Type B pancreatic cell (in vitro differentiated cells): ENCODE data around the gene TMEM134. TPM values are rescaled to one million over a fixed set of nuclear protein-coding genes. Genes with fewer than 3 reads are reported as not detected.
A peak's percentile ranks its signal among the peaks of the same experiment; 100 is the strongest.

Experiments used
- DNase-seq: peaks from one replicate; pipeline ENCODE4 v3.0.0; 2021; ENCODE audit warnings: mixed read lengths; ENCODE audit not compliant: unreplicated experiment; ENCODE audit errors: extremely low spot score
- H3K27ac Mint-ChIP-seq: 2 replicates; pipeline ENCODE4 v1.8.0; 2021; ENCODE audit warnings: mild to moderate bottlenecking, mixed read lengths
- H3K27me3 Mint-ChIP-seq: 2 replicates; pipeline ENCODE4 v1.8.0; 2021; ENCODE audit warnings: mixed read lengths
- H3K36me3 Mint-ChIP-seq: 2 replicates; pipeline ENCODE4 v1.8.0; 2021; ENCODE audit warnings: mixed read lengths
- H3K4me1 Mint-ChIP-seq: one replicate; pipeline ENCODE4 v1.8.0; 2021; ENCODE audit warnings: mixed read lengths; ENCODE audit not compliant: unreplicated experiment
- H3K4me3 Mint-ChIP-seq: 2 replicates; pipeline ENCODE4 v1.8.0; 2021; ENCODE audit warnings: mild to moderate bottlenecking, mixed read lengths
- H3K9me3 Mint-ChIP-seq: 2 replicates; pipeline ENCODE4 v1.8.0; 2021; ENCODE audit warnings: mixed read lengths
- total RNA-seq: library from RNA; stranded (reverse); gene quantifications from 2 replicates; pipeline ENCODE4 v1.2.1, GENCODE V29; 2021; ENCODE audit warnings: low replicate concordance
- TF ChIP-seq, protein P1 (sequence below): fragments of 200-600 bp; sonication (generic); conservative IDR thresholded peaks from 2 replicates; pipeline ENCODE4 v1.5.0; 2021; ENCODE audit warnings: antibody characterized with exemption, mild to moderate bottlenecking

The TMEM134 gene
- total RNA-seq, 1 donor from 2014 or later: 46.6 TPM

DNA sequence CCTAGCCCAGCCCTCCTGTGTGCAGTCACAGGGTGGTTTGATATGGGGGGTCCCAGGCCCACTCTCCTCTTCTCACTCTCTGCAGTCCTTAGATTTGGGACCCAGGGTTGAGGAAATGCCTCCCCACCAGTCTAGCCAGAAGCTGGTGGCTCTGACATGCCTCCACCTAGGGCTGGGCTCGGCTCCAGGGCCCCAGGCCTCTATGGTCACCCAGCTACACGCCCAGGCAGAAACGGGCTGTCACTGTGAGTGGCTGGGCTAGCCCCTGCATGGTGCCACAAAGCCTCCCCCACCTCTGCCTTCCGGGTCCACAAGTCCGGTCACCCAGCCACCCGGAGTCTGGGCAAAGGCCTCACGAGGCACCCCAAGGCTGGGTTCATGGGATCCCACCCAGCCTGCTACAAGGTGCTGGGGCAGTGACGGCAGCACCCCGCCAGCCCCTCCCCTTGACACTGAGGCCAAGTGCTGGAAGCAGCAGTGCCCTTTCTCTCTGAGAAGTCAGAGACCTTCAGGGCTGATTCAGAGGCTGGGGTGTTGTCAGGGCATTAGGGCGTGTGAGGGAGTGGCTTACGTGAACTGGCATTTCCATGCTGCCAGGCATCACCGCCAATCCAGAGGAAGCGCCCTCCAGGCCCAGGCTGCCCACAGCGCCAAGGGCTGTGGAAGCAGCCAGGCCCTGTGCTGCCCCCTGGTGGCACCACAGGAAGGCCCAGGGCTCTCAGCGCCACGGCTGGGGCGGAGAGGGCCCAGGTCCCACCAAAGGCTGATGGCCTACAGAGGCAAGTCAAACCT is 36.8 kb upstream of the TMEM134 start:
- Mint-ChIP-seq H3K36me3 (peaks cover 3% of the 10 kb centered on the region), H3K9me3 (no peaks in the 10 kb centered on the region), H3K27ac (peak overlapping the region; percentile 98), H3K27me3 (peaks cover 14% of the 10 kb centered on the region), H3K4me1 (peaks cover 28% of the 10 kb centered on the region), H3K4me3 (peak overlapping the region; percentile 93)
- DNase-seq: peak; percentile 88
- TF ChIP-seq, protein P1, sequence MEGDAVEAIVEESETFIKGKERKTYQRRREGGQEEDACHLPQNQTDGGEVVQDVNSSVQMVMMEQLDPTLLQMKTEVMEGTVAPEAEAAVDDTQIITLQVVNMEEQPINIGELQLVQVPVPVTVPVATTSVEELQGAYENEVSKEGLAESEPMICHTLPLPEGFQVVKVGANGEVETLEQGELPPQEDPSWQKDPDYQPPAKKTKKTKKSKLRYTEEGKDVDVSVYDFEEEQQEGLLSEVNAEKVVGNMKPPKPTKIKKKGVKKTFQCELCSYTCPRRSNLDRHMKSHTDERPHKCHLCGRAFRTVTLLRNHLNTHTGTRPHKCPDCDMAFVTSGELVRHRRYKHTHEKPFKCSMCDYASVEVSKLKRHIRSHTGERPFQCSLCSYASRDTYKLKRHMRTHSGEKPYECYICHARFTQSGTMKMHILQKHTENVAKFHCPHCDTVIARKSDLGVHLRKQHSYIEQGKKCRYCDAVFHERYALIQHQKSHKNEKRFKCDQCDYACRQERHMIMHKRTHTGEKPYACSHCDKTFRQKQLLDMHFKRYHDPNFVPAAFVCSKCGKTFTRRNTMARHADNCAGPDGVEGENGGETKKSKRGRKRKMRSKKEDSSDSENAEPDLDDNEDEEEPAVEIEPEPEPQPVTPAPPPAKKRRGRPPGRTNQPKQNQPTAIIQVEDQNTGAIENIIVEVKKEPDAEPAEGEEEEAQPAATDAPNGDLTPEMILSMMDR: peak; percentile 97

DNA sequence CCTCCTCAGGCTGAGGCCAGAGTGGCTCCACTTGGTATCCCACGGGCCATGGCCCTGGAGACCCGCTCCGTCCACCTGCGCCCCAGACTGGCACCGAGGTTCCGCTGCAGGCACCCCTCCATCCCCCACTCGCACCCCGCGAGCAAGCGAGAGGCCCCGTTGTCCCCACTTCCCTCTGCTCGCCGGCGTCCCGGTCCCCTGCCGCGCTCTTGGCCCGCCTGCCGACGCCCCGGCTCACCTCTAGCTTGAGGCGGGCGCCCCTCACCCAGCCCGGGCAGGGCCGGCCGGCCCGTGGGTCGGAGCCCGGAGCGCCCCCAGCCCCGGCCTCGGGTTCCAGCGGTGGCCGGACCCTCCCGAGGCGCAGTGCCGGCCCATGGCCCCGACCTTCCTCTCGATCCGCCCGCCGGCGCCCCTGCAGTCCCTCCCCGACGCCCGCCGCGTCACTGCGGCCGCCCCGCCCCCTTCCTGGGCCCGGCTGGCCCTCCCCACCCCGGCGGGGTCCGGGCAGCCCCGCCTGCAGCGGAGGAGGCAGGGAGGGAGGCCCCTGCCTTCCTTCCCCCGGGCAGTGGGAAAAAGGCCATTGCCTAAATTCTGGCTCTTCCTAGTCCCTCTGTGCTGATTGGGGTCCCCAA is 36.0 kb upstream of the TMEM134 start, which contains the start of gene PITPNM1:
Gene PITPNM1 (minus strand): TSS at position 414 of the 632 bp plus-strand sequence. CDS start 1,183 bp downstream, outside the sequence.
- peak within 1 kb of the TSS; percentile 93 for H3K4me3 Mint-ChIP-seq
- no peak for DNase-seq
- TF ChIP-seq, protein P1: no peak

DNA sequence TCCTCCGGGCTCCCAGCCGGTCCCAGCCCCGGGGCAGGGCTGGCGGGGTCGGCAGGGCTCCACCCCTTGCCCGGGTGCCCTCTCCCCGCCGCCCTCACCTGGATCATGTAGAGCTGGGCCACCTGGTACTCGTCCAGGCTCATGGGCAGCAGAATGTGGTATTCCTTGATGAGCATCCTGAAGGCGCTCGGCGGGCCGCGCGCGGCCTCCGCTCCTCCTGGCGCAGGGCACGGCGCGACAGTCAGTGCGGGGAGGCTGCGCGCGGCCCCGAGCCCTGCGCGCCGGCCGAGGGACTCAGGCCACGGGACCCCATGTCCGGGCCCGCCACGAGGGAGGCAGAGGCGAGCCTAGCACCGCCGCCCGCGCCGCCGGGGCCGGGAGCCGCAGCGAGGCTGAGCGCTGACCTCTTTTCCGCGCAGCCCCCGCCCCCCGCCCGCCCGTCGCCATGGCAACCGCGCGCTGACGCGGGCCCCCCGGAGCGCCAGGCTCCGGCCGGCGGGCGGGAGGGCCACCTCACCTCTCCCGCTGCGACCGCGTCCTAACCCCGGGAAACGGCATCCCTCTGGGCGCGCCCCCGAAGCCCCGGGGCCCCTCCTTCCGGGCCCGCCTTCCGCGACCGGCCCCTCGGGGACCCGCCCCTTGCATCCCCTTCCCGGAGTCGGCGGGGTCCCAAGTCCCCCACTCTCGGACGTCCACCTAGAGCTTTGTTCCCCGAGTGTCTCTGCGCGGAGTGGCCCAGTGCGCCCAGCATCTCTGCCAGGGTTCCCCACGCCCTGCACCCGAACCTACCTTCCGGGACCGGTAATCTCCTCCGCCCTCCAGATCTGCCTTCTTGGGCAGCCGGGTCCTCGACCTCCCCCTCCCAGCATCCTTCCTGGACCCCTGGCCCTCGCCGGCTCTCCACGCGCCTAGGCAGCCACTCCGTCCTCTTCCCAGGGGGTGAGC is 35.2 kb upstream of the TMEM134 start:
- H3K4me1 Mint-ChIP-seq: peaks cover 27% of the 10 kb centered on the region
- no peaks in the 10 kb centered on the region for H3K9me3 Mint-ChIP-seq
- H3K4me3 Mint-ChIP-seq: peak overlapping the region; percentile 88
- peaks cover 5% of the 10 kb centered on the region for H3K27me3 Mint-ChIP-seq
- H3K27ac Mint-ChIP-seq: peak overlapping the region; percentile 72
- DNase-seq: no peak
- TF ChIP-seq, protein P1: no peak
- peaks cover 8% of the 10 kb centered on the region for H3K36me3 Mint-ChIP-seq

More for the DNA sequence above, 36.0 kb upstream of the TMEM134 start, which contains the start of gene PITPNM1:
- Mint-ChIP-seq H3K27ac (peak within 1 kb of the TSS; percentile 98), H3K36me3 (peaks cover 8% of the 10 kb centered on the region), H3K27me3 (peaks cover 8% of the 10 kb centered on the region), H3K9me3 (no peaks in the 10 kb centered on the region), H3K4me1 (peaks cover 28% of the 10 kb centered on the region)

DNA sequence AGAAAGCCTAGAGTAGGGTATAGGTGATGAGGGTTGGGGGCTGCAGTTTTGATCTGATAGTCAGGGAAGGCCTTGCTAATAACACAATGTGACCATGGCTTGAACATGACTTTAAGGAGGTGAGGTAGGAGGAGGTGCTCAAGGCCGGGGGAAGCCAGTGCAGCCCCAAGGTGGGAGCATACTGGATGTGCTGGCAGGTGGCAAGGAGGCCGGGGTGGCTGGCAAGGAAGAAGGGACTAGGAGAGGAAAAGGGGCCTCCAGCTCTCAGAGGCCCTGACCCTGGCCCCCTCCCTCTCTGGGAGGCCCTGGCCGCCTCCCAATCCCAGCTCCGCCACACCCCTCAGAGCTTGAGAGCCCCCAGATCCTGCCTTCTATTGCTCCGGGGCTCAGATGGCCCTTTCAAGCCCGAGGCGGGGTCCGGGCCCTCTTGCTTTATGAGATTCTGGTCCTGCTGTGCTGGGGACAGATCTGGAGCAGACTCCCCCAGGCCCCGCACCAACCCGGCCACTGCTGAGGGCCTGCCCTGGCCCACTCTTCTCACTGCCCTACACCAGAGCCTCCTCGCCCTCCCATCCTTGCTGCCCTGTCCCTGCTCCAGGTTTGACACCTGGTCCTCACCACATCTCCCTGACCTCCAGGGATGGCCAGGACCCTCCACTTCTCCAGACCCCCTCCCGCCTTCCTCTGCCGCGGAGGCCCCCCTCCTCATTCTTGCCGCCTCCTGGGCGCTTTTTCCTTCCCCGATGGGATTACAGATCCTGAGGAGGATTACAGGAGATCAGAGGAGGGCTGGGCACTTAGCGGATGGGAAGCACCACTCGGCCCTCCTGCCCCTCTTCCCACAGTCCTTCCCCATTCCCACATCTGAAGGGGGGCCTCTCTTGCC is 34.3 kb upstream of the TMEM134 start:
- Mint-ChIP-seq H3K27ac (peak overlapping the region; percentile 64), H3K4me1 (peaks cover 22% of the 10 kb centered on the region), H3K9me3 (no peaks in the 10 kb centered on the region), H3K36me3 (peaks cover 8% of the 10 kb centered on the region), H3K27me3 (peaks cover 5% of the 10 kb centered on the region), H3K4me3 (peak overlapping the region; percentile 81)
- TF ChIP-seq, protein P1: no peak
- peak; percentile 60 for DNase-seq
